Activated CD4-positive, CD25-positive, alpha-beta regulatory T cell treated with anti-CD3 and anti-CD28 coated beads, Interleukin-2, amount 50 U/mL, for 24 hours (primary cell): Measurements from ENCODE around the gene GPATCH2L.

Experiments used
- ATAC-seq, 2 donors: fragments of 150-1000 bp; cut with Tn5 transposase; one replicate each; pipeline ENCODE4 v1.10.0; 2021; ENCODE audit warnings: mild to moderate bottlenecking in 1 of 2, moderate library complexity in 1 of 2

The GPATCH2L gene

DNA sequence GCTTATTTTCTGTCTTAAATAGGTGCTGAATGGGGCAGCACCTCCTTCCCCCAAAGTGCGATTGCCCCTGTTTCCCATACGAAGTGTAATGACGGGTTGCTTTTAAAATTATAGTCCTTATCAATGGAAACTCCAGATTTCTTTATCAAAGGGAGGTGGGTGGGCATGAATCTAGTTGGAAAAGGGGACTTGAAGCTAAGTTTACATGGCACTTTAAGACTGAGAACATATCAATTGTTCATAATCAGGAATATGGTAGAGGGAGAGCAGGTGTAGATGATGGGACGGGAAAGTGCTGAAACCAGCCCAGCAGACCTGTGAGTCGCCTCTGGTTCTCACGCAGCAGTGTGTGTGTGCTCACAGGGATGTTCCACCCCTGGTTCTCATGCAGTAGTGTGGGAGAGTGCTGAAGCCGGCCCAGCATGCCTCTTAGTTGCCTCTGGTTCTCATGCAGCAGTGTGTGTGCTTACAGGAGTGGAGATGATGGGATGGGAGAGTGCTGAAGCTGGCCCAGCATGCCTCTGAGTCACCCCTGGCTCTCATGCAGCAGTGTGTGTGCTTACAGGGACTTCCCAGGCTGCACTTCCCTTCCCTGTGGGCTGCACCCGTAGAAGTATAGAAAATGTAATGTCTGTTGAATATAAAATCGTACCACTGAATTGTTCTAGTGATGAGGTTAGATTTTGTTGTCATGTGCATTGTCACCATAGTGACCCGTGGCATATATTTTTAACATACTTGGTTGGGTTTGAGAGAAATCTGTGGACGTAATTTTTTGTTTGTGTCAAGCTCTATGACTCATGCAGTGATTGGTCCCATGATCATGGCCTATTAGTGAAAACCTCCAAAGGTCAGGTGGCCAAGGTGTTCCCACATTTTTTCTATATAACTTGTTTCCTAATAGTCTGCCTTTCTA is 51.6 kb downstream of the GPATCH2L start:
- ATAC-seq = peak in 1 of 2 donors; percentile 48

DNA sequence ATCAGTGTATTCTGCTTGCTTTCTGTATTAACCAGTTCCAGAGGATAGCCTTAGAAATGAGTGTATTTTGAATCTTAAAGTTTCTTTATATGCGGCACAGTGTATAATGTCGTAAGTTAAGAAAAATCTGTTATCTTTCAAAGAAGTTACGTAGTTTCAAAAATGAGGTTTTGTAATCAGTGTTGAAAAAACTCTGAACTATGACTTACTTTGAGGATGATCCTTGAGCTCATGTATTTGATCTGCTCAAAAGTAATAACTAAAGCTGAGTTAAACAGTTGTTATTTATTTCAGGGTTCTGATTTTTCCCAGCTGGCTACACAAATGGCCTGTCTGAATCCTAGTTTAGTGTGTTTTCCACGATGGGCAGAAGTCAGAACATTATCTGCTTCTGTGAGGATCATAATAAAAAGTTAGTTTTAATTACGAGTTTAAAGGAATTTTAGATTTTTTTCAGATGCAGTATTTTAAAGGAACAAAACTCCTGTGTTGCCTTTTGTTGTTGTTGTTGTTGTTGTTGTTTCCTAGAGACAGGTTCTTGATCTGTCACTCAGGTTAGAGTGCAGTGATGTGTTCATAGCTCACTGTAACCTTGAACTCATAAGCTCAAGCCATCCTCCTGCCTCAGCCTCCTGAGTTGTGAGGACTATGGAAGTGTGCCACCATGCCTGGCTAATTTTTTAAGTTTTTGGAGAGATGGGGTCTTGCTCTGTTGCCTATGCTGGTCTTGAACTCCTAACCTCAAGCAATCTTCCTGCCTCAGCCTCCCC is 52.9 kb downstream of the GPATCH2L start:
- no peak for ATAC-seq

DNA sequence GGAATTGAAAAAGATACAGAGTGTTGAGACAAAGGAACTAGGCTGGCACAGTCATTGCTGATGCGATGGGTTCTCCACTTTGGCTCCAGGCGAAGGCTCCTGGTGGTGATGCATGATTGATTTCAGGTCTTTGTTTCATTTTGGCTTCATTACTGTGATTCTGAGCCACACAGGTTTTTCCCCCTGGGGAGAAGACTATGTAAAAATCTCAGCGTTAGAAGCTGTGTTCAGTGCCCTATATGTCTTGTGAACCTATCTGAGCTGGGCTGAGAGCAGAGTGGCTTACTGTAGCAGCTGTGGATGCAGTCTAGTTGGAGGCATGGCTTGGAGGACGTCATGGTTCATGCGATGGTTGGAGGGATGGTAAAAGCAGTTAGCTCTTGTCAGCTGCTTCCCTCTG is 54.0 kb downstream of the GPATCH2L start:
- ATAC-seq = no peak

DNA sequence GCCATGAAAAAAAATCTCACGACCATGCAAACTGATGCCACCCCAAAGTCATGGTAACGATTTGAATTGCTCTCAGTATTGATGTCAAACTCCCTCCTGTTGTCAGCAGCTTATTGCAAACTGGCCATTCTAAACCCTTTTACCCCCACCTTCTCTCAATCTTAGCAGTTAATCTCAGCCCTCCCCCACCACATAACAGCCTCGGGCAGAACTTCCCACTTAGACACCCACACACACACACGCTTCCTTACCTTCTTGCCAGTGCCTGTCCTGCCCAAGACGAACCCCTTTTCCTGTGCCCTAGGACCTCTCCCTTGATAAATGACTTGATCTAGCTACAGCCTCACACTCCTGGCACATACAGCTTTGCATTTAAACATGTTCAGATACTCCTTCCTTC is 56.6 kb downstream of the GPATCH2L start:
- ATAC-seq = no peak

DNA sequence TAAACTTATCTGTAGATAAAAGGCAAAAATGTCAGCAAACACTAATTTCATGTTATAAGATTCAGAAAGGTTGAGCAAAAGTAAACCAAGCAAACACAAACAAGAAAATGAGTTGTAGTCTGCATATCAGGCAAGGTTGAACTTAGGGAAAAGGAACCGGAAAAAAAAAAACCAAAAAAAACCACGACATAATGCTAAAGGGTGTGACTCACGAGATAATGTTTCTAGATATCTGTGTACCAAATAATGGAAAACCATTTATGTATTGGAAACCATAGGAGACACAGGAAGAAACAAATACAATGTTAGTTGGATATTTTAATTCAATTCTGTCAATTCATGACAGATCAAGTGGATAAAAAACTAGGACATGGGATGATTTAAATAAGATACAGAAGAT is 60.5 kb downstream of the GPATCH2L start:
- no peak for ATAC-seq

DNA sequence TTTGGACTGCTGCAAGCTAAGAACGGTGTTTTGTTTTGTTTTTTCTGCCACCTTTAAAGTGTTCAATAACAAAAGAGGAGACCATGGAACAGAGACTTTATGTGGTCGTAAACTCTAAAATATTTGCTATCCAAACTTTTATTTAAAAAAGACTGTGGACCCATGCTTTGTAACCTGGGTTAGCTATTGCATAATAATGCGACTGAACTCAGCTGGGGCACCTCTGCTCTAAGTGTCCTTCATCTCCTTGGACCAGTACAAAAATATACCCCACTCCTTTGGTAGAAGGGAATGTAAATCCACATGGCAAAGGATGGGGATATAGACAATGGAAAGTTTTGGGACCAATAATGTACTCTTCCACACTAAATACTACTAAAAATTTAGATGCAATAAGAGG is 65.5 kb downstream of the GPATCH2L start:
- ATAC-seq = no peak

DNA sequence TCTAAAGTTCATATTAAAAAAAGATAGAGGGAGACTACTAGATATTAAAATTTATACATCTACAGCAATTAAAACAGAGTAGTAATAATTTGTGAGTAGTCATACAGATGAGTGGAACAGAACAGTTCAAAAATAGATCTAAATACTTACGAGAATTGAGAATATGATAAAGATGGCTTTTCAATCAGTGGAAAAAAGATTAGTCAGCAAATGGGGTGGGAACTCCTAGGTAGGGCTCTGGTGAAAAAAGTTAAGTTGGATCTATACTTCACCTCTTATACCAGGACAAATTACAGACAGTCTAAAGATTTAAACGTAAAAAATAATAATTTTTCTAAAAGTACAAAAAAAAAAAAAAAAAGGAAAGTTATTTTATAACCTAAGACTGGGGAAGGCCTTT is 66.9 kb downstream of the GPATCH2L start:
- ATAC-seq = no peak

DNA sequence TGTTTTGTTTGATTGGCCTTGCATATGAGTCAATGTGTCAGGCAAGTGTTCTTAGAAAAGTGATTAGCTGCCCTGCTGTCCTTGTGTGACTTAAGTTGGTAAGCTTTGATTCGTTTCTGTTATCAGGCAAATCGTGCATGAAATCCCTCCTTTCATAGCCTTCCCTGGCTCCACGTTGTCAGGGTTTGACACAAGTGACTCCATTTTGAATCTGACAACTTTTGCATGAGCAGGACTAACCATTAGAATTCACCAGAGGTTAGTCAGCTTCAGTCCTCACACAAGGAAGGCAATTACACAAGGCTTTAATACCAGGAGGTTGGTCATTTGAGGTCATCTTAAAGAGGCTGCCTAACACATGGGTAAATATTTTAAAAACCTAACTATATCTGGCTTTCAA is 68.2 kb downstream of the GPATCH2L start:
- no peak for ATAC-seq

DNA sequence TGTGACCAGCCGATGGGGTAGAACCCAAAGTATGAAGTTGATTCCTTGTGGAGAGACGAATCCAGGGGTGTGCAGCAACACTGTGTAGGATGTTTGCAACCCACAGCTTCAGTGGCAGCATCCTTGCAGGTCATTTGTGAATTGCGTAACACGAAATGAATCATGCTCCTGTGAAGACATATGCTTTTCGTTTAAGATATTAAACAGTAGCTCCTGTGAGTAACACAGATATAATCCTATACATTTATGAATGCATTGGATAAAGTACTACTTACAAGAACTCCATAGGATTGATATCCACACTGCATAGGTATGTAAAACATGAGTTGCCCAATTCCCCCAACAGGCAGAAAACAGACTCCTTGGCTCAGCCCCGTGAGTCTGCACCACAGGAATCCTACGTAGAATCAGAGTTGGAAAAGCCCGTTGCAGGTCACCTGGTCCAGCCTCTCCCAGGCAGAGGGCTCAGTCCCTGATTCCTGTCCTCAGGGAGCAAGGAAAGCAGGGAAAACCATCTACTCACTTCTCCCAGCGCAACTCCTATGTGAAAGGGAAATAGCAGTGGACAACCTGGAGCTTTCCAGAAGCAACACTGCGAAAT is 75.8 kb downstream of the GPATCH2L start:
- no peak for ATAC-seq

DNA sequence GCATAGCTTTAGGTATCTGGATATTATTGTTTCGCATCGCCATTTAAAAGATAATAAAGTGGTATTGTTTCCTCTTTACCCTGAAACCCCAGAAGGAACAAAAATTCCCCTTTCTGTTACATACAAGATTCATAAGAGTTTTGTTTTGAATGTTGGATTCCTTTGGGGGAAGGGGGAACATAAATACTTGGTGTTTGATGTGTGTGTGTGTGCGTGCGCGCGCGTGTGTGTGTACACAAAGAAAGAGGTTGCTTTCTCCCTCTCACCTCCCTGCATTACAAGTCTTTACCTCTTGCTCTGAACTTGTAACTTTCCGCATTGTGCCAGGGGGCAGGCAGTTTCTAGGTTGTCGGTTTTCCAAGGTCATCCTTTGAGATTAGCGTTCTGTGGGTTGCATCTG is 76.4 kb downstream of the GPATCH2L start:
- no peak for ATAC-seq

DNA sequence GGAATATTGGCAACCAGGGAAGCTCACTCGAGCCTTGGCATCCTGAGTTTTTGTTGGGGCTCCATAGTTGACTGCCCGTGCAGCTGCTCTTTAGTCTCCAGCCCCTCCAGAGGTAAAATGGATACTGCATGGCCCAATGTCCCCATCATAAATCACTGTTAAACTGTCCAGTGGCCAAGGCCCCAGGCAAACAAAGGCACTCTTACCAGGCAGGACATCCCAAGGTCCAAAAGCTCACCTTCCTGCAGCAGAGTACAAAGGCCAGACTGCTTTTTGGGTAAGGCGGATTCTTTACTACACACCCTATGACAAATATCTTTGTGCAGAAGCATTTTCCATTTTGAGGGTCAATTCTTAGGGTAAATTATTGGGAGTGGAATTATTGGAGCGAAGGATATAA is 81.1 kb downstream of the GPATCH2L start:
- ATAC-seq = no peak

DNA sequence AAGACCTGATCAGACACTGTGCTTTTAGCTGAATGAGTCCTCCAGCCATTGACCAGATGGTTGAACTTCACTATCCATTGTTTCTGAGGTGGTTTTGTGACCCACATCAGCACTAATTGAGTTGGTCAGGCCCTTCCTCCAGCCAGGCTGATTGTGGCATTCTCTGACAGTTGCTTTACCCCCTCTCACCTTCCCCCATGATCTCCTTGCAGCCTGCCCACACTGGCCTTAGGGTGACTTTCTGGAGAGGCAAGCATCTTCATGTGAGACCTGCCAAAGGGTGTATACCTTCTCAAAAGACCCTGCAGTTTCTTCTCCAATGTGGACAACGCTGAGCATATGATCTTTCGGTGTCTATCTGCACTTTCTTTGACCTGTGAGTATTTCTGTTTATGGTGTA is 83.9 kb downstream of the GPATCH2L start:
- no peak for ATAC-seq

DNA sequence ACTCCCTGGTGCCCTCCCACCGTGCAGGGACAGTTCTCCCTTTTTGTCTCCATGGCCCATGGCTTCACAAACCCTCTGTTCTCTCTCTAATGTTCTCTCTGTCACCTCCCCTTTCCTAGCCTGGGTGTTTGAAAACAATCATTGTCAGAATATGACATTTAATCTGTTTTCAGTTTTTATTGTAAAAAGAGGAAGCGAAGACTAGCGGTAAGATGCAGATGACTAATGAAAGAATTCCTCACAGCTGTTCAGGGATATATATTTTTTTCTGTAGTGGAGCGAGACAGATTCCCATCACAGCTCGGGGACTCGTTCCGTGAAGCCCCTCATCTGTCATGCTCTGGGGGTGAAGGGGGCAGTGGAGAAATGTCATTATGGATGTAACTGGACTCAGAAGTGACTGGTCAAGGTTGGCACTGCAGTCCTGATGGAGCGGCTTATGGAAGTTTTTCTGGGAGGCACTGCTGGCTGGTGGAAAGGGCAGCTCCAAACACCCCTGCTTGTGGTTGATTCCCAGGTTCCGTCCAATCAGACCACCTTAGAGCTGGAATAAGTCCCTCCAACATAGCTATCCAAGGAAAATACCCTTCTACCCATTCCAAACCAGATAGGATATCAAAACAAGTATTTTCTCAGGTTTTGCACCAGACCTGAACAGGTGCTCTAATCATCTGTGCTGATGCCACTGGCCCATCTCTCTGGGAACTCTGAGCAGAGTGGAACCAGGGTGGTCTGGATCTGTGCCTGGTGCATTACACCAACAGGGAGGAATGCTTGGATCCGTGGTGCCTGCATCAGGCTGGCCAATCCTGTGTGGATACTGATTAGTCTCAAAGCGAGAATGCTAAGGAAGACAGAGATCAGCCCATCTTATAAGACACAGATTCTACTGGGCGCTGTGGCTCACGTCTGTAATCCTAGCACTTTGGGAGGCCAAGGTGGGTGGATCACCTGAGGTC is 84.7 kb downstream of the GPATCH2L start:
- ATAC-seq = no peak

DNA sequence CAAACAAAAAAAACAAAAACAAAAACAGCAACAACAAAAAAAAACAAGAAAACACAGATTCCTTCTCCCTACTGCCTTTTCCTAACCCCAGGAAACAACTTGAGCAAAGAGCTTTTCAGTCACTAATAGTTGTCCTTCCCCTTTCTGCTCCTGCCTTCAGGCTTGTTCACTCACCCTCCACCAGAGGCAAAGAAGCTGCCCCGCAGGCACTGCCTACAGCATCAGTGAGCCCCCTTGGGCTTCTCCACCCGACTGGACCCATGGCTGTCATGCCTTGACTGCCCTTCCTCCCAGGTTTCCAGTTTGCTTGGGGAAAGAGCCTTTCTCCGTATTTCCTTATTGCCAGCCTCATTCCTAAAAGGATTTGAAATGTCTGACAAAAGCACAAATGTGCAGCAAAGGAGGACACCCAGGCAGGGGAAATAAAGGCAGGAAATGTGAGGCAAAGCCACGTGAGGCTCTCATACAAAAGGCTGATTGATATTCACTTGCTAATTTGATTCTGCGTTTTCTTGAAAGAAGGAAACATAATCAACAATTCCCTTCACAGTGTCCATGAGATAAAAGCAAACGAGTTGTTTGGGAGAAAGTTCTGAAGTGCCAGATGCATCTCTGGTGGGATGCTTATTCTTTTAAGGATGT is 85.7 kb downstream of the GPATCH2L start:
- ATAC-seq = no peak

DNA sequence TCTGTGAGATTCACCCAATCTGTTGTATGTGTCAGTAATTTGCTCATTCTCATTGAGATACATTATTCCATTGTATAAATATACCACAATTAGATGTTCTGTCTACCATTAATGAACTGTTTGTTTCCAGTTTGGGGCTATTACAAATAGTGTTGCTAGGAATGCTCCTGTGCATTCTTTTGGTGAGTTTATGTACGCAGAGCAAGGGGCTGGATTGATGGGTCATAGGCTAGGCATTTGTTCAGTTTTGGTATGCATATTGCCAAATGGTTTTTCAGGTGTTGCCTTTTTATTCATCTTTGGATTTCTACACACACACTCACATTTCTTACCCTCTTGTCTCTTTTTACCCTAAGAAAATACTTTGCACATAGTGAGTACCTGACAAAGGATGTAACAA is 93.4 kb downstream of the GPATCH2L start:
- no peak for ATAC-seq

DNA sequence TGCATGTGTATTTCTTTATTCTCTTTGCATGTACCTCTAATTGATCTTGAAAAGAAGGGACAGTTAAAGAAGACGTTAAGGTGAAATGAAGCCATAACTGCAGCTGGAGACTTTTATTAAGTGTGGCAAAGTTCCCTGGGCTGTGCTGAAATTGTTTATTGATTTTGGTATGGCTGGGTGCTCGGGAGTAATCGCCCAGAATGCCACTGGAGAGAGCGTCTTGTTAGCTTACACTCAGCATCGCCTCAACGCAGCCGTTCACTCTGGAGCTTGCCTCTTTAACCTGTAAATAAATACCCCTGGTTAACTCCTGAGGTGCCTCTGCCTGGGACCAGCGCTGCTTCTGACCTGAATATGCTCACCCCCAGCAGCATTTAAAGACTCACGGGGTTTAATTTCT is 98.6 kb downstream of the GPATCH2L start:
- ATAC-seq = no peak

DNA sequence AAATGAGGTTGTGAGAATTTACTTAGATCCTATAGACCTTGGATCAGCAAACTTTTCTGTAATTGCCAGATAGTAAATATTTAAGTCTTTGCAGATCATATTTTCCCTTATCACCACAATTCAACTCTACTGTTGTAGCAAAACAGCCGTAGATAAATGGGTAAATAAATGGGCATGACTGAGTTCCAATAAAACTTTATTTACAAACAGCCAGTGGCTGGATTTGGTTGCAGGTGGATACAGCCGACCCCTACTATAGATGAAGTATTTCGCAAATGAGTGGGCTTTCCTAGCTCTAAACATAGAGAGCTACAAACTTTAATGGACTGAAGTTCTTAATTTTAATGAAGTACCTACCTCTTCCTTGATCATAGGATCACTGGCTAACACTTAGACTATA is 100.7 kb downstream of the GPATCH2L start:
- no peak for ATAC-seq

DNA sequence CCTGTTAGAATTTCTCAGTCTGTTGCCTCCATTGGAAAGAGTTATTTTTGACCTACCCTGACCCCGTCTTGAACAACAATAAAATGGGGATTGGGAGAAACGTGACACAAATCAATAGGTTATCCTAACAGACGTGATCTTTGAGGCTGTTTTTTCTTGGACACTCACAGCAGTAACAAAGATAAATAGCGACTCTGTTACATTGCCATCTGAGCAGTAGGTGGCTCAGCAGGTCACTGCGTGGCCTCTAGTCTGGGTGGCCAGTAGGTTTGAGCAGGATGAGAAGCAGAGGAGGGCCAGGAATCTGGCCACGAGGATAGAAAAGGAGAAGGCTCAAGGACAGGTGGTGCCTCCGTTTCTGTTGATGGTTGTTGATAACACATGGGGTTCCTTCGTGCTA is 101.4 kb downstream of the GPATCH2L start:
- ATAC-seq = no peak

DNA sequence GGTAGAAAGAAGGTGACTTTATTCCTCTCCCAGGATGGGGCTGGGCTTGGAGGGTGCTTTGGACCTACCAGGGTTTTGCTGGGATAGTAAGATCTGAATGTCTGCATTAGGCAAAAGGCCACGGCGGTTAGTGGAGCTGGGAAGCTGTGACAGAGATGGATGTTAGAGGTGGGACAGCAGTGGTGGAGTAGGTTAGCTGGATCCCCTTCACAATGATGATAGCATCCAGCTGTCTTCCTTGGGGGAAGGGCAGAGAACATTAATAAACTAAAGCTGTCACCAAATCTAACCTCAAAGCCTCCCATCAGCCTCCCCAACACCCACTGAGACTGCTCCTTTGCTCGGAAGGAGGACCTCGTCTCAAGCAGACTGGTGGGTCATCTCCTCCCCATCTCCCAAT is 104.8 kb downstream of the GPATCH2L start:
- ATAC-seq = no peak

DNA sequence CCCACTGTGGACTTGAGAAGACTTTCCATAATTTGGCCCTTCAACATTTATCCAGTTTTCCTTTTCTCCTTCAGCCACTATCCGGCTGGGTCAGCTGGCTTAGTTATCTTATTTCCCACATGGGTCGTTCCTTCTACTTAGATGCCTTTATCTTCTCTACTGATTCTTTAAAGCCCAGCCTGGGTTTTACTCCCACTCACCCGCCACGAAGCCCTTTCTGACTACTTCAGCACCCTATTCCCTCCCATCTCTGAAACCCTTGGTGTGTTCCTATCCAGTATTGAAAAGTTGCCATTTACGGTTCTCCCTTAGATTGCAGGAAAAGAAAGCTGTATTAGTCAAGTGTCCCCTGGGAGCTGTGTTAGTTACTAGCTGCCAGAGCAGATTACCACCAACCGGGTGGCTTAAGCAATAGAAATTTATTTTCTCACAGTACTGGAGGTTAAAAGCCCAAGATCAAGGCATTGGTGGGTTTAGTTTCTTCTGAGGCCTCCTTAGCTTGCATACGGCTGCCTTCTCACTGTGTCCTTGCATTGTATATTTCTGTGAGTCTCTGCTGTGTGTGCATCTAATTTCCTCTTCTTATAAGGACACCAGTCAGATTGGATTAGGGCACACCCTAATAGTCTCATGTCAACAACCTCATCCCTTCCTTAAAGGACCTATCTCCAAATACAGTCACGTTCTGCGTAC is 105.5 kb downstream of the GPATCH2L start:
- ATAC-seq = no peak

DNA sequence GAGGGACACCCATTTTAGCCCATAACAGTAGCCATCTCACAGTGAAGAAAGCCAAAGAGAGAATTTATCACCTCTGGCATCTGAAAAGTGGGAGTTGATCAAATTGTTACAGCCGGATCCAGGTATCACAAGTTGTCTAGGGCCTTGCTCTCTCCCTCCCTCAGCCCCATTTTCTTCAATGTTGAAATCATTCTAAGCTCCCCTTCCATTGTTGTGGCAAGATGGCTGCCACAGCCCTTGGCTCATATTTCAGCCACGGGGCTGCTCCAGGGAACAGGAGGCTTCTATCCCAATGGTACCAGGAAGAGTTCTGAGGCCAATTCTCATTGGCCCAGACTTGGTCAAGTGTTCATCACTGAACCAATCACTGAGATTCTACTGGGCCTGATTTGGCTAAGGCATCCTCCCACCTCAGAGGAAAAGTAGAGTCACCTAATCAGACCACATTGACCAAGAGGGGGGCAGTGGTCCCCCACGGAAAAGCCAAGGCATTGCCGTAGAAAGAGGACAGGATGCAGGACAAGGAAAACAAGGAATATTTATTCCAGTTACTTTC is 106.2 kb downstream of the GPATCH2L start:
- ATAC-seq = no peak
